NCI-H524 treated with DMSO at 0.1 percent for 48 hours (cell line): ENCODE results near the gene FBRS.

Source experiments
- DNase-seq: peaks from one replicate; lab custom pipeline; 2025; lab: John Stamatoyannopoulos, UW

Gene FBRS

DNA sequence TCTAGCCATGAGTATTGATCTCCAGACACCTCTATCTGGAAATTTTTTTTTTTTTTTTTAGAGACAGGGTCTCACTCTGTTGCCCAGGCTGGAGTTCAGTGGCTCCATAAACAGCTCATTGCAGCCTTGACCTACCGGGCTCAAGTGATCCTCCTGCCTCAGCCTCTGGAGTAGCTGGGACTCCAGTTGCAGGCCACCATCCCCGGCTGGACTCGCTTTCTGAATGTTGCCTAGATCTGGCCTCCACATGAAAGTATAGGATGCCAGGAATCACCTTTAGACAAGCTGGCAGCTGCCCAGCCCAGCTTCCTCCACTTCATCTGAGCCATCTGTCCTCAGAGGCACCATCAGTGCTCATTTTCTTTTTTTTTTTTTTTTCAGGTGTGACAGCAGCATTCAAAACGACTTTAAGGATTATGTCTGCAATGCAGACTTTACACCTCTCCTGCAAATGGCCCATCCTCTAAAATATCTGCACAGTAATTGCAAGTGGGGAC is 13.8 kb upstream of the FBRS start:
- DNase-seq, result peak; percentile 47

DNA sequence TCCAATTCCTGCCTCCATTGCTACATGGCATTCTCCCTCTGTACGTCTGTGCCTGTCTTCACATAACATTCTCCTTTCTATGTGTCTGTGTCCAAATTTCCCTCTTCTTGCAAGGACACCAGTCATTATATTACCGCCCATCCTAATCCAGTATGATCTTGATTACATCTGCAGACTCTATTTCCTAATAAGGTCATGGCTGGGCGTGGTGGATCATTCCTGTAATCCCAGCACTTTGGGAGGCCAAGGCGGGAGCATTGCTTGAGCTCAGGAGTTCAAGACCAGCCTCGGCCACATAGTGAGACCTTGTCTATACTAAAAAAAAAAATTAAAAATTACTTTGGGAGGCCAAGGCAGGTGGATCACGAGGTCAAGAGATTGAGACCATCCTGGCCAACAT is 12.5 kb upstream of the FBRS start:
- no peak for DNase-seq

DNA sequence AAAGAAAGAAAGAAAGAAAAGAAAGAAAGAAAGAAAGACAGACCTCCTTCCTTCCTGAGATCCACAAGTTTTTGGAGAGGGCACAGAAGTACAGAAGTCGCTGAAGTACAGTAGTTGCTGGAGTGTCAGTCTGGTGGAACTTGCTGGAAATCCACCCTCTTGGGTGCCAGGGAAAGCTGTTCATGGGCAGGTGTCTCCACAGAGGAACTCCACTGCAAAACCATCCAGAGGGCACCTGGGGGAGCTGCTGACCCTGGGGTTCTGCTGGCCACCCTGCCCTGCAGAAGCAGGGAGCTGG is 11.0 kb upstream of the FBRS start:
- DNase-seq, result no peak

DNA sequence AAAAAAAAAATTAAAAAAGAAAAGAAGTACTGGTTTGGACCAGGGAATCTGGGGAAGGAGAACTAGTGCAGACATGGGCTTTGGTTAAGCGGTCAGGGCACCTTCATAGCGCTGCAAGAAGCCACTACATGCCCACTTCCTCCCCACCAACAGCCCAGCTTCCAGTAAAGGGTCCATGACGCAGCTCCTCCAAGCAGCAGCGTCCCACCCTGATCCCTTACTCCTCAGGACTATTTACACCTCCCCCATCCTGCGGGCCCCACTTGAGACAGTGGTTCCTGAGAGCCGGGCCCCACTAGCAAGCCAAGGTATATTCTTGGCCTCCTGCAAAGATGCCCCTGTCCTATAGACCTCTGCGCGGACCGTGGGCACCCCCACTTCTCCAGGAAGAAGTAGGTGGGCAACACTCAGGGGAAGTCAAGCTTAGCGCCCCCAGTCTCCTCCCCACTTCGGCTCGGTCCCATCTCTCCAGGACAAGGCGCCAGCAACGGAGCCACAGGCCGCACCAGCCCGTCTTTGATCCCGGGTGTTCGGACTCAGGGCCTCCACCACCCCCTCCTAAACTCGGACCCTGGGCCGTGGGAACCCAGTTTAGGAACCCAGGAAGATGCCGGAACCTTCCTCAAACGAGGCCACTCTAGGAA is 8.4 kb upstream of the FBRS start:
- no peak for DNase-seq

DNA sequence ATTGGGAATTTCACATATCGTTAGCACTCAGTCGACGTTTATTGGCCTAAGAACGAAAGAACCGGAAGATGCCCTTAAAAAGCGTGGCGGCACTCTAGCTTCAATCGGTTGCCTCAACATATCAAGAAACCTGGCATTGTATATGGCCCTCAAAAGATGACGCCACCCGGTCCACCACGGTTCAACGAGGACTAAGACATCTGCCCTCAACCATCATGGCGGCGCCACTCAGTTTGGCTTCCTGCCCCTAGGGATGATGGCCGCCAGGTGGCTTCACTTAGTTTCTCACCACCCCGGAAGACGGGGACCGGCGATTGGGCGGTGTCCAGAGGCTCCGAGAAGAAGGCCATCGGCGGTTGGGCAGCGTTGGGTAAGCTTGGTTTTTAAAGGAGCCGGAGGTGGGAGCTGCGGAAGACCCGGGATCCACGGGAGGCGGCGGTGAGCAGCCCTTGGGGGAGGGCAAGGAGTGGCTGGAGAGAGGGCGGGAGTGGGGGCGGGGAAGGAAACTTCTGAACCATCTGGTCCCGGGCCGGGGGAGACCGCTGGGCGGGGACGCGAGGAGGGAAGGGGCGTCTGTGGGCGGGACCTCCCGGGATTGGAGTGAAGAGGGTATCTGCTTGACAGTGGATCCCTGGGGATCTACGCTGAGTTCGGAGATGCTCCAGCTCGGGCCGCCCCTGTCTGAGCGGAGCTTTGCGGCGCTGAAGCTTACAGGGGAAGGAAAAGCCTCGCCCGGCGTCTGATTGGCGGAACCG is 7.7 kb upstream of the FBRS start, which contains the start of gene PRR14:
Gene PRR14 (plus strand): TSS at position 592 of the 755 bp plus-strand sequence. CDS start 686 bp downstream, outside the sequence.
- peak; percentile 98 for DNase-seq

DNA sequence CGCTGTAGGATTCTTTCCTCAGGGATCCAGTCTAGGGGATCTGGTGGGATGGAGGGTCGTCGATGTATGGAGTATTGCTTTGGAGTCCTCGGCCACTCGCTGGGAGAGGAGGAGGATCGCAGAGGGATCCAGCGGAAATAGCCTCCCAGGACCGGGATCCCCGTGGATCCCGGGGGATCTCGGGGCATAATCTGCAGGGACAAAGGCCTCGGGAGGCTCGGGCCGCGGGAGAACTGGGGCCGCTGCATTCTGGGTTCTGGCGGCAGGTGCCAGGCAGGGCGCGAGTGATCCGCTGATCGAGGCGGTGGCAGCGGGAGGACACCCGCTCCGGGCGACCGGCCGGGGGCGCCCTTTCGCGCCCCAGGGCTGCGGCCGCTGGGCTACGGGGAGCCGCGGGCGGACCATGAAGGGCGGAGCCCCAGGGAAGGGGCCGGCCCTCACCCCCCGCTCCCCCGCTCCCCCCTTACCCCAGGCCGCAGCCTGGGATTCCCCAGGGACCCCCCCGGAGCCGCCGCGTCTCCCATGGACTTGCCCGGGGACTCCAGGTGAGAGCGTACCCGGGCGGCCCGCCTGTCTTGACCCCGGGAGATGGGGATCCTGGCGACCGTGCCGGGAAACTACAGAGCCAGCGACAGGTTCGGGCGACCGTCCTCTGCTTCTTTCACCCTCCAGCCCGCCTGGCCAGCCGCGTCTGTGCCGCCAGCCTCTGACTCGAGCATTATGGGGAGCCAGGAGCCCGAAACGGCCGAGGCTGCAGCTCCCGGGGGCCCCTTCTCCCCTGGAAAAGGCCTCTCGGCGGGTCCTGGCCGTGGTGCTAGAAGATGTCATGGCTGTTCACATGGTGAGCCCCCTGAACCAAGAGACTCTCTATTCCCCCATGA is 6.9 kb upstream of the FBRS start:
- peak; percentile 3 for DNase-seq

DNA sequence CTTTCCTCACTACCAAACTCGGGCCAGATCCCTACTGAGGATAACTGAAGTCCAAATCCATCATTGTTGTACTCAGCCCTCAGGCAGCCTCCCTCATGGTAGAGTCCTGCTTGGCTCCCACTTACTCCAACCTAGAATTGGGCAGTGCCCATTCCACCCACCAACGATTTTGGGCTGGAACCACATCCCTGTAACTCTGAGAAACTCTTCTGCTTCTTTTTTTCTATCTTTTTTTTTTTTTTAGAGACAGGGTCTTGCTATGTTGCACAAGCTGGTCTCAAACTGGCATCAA is 6.3 kb upstream of the FBRS start:
- DNase-seq, result no peak

DNA sequence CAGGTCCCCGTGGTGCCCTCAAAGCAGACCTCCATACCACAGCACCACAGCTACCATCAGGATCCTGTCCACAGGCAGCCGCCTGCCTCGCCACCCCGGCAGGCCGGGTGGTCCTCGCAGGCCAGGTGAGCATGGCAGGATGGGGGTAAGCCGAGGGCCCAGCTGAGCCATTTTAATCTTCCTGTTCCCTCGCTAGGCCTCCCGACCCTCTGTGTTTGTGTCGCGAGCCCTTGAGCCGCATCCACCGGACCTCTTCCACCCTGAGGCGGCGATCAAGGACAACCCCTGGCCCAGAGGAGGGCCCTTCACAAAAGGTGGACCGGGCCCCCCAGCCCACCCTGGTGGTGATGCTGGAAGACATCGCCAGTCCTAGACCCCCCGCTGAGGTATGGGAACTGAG is 5.5 kb upstream of the FBRS start:
- no peak for DNase-seq

DNA sequence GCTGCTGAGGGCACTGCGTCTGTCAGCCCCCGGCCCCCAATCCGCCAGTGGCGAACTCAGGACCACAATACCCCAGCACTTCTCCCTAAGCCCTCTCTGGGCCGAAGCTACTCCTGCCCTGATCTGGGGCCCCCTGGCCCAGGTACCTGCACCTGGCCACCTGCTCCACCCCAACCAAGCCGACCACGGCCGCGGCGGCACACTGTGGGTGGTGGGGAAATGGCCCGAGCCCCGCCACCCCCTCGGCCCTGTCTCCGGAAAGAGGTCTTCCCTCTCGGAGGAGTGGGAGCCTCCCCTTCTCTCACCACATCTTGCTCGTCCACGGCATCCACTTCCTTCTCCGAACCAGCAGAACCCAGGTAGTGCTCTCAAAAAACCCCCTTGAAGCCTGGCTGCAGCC is 3.4 kb upstream of the FBRS start:
- DNase-seq, result no peak

DNA sequence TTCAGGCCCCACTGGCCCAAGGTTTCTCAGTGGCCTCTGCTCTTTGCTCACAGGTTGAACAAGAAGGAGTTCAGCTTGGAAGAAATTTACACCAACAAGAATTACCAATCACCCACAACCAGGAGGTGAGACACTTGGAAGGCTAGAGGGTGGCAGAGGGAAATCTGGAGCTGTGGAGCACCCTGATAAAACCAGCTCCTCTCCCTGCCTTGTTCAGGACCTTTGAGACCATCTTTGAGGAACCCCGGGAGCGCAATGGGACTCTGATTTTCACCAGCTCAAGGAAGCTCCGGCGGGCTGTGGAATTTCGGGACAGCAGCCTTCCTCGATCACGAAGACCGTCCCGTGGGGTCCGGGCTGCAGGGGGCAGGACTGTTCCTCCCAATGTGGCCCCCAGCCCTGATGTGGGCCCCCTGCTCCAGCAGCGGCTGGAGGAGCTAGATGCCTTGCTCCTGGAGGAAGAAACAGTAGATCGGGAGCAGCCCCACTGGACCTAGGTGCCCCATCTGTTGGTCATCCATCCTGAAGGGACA is 2.4 kb upstream of the FBRS start:
- no peak for DNase-seq

DNA sequence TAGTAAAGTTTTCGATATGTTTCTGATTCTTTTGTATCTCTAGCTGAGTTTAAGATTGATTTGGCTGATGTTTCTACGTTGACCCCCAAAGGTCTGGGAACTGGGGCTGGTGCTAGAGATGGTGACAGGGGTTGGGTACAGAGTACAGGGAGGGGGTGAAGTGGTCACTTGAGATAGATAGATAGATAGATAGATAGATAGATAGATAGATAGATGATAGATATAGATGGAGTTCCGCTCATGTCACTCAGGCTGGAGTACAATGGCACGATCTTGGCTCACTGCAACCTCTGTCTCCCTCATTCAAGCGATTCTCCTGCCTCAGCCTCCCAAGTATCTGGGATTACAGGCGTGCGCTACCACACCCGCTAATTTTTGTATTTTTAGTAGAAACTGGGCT is 1.8 kb upstream of the FBRS start:
- DNase-seq, result no peak

DNA sequence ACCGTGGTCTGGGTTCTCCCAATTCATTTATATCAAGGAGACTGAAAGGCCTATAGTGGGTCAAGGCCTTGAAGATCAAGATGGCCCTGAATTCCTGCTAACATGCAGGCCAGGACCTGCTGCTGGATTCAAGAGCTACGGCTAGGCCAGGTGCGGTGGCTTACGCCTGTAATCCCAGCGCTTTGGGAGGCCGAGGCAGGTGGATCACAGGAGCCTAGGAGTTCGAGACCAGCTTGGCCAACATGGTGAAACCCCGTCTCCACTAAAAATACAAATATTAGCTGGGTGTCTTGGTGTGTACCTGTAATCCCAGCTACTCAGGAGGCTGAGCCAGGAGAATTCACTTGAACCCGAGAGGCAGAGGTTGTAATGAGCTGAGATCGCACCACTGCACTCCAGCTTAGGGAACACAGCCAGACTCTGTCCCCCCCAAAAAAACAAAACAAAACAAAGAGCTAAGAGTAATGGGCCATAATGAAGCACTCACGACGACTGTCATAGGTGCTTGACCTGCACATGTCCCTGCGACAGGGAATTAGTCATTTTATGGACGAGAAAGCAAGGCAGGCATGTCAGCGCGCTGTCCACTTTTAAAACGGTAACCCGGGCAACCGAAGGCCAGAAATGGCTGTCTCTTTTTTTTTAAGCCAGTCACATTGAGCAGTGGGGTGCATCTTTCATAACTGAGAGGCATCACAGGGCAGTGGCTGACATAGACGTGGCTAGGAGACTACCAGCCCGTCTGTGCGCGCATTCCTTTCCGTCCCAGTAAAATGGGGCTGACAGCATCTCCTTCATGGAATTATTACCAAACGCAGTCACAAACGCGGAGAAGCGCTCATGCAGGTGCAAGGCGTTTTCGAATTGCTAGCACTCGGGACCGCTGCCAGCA is 1.0 kb upstream of the FBRS start:
- DNase-seq, result no peak

DNA sequence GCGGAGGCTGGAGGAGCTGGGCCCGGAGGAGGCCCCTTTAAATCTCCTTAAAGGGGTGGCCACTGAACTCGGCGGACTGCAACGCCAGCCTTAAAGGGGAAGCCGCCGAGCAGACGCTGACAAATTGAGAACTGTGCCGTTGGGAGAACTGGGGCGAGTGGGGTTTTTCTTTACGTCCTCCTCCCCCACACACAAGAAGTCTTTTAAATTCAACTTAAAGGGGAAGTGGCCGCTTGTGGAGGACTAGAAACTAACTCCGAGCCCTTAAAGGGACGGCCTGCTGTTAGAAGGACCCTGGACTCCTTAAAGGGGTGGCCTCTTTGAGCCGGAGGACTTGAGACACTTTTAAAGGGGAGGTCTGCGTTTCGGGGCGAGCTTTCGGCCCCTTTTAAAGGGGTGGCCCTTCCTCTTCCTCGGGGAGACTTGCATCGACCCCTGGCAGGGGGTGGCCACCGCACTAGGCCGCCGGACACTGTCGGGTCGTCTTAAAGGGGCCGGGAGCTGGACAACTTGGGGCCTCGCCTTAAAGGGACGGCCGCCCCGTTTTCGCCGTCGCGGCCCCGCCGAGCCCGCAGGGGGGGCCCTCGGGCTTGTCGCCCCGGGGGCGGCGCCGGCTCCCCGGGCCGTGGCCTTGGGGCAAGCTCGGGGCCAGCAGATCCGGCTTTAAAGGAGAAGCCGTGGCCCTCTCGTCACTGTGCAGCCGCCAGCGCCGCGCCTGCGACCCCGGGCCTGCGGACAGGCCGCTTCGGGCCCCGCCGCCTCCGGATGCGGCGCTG is 688 bp downstream of the FBRS start:
- DNase-seq, result peak; percentile 88

DNA sequence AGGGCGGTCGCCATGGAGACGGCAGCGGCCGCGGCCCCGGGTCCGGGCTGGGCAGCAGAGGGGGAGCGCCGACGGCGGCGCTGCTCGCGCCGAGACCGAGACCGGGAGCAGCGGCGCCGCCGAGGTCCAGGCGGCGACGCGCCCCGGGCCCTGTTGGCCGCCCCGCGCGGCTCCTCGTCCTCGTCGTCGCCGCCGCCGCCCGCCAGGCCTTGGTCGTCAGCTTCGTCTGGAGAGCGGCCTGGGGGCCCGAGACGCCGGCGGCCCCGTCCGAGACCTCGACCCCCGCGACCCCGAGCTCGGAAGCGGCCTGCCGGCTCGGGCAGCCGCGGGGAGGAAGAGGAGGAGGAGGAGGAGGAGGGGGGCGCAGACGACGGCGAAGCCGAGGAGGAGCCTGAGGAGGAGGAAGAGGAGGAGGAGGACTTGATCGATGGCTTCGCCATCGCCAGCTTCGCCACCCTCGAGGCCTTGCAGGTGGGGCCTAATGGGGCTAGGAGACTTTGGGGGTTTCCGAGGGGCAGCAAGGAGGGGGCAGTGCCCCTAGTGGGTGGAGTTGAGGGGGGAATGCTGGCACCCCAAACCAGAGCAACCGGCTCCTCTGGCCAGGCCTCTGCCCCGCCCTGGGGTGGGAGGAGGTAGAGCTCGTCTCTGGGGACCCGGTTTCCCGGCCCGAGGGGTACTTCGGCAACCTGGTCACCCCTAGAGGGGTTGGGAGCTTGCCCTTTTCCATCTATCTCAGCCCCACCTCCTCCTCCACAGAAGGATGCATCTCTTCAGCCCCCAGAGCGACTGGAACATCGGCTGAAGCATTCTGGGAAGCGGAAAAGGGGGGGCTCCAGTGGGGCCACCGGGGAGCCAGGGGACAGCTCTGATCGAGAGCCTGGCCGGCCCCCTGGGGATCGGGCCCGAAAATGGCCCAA is 1.5 kb downstream of the FBRS start:
- no peak for DNase-seq

DNA sequence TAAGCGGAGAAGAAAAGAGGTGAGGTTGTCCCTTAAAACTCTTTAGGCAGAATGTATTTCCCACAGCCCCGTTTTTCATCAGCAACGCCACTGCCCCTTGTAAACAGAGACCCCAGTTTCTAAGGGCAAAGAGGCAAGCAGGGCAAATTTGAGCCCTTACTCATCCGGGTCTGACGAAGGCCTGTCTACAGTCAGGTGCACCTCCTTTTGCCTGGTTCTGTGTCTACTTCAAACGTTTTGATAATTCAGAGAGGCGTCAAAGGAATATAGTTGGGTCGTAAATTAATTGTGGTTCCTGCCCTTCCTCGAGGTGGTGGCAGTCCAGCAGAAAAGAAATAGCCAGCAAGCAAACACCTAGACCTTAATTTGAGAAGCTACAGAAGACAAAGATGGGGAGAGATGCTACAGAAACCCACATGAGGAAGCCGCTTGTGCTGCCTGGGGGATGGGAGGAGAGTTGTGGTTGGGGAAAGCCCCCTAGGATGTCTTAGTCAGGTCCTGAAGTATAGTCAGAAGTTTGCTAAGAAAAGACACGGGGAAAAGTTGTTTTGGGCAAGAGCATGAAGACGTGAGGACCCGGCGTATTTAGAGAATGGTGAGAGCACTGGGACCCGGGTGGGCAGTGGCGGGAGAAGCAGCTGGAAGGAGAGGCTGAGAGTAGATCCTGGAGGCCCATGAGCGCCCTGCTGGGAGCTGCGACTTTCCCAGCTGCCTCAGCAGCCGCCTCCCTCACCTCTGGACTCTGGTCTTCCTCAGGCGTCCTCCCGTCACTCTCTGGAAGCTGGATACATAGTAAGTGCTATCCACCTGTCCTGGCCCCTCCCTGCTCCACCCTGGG is 2.4 kb downstream of the FBRS start:
- DNase-seq, result no peak

DNA sequence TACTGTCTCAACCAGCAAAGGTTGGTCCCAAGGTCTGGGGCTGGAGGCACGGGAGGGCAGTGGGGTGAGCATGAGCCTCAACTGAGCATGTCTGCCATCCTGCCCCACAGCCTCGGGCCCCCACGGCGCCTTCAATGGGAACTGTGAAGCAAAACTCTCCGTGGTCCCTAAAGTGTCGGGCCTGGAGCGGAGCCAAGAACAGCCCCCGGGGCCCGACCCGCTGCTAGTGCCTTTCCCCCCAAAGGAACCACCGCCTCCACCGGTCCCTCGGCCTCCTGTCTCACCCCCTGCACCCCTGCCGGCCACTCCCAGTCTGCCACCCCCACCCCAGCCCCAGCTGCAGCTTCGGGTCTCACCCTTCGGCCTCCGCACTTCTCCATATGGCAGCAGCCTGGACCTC is 4.2 kb downstream of the FBRS start:
- DNase-seq, result no peak

DNA sequence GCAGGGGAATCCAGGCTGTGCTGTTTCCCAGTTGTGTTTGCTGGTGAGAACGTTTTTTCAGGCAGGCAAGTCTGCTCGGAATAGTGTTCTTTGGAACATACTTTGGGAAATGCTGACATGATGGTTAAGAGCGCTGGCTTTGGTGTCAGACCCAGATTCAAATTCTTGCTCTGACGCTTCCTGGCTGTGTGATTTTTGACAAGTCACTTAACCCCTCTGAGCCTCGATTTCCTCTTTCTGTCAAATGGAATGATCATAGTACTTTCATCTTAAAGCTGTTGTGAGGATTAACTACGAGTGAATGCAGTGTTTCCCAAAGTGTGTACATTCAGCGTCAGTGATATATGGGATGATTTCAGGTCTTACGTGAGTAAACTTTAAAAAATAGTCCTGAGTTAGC is 4.8 kb downstream of the FBRS start:
- no peak for DNase-seq

DNA sequence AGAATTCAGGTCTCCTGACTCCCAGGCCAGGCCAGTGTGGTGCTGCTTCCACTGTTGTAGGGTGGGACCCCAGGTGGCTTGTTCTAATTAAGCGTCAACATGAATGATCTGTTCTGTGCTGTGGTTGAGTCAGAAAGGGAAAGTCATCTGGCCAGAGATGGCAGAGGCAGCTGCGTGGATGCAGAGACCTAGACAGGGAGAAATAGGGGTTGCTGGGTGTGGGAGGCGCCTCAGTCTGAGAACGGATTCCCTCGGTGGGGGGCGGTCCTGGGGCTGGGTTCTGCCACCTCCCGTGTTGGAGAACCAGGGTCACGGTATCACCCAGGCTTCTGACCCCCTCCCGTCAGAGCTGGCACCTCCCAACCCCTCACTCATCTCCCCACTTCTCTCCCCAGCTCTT is 5.6 kb downstream of the FBRS start:
- DNase-seq, result no peak

DNA sequence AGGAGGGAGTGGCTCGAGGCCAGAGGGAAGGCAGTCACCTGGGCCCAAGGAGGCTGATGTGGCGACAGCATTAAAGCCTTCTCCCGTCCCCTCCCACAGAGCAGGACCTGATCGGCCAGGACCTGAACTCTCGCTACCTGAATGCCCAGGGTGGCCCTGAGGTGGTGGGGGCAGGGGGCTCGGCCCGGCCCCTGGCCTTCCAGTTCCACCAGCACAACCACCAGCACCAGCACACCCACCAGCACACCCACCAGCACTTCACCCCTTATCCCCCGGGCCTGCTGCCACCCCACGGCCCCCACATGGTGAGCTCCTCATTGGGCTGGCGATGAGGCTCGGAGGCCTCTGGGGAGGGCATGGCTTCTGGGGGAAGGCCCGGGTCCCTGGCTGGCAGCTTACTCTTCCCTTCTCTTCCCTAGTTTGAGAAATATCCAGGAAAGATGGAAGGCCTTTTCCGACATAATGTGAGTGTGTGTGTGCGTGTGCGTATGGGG is 6.4 kb downstream of the FBRS start:
- DNase-seq, result no peak
